Measurements from ENCODE around the gene PTCH2. TPM values are rescaled to one million over a fixed set of nuclear protein-coding genes. Genes with fewer than 3 reads are reported as not detected.

The PTCH2 gene
- total and polyA plus RNA-seq, 2 of the 13 experiments (the other 11 are each of a cell fraction or from before 2014, with no cell fraction given), result 0.60 to 1.5 TPM

GRCh38 chr1:44775078-44775929, 67.7 kb downstream of the PTCH2 start, which contains the start of gene RPS8 (continued):
- TF ChIP-seq ZNF407 (CRISPR knock-in tag; IDR thresholded peaks at IDR 0.05; ENCODE audit: not compliant biosample characterization), result peak; percentile 37
- TF ChIP-seq PHF20 (CRISPR knock-in tag; IDR thresholded peaks at IDR 0.05), result peak; percentile 91
- TF ChIP-seq SRSF1 (optimal IDR thresholded peaks at IDR 0.05; ENCODE audit: low read depth, low read length), result no peak
- TF ChIP-seq CREBL2 (CRISPR knock-in tag; IDR thresholded peaks at IDR 0.05; ENCODE audit: borderline replicate concordance), result no peak
- TF ChIP-seq E2F2 (CRISPR knock-in tag; IDR thresholded peaks at IDR 0.05; ENCODE audit: borderline replicate concordance), result peak; percentile 82; the same call in 1 of the 2 replicates
- TF ChIP-seq YEATS4 (CRISPR knock-in tag; IDR thresholded peaks at IDR 0.05; ENCODE audit: borderline replicate concordance), result peak; percentile 99
- TF ChIP-seq TERF1 (CRISPR knock-in tag; IDR thresholded peaks at IDR 0.05), result no peak
- no peak for TF ChIP-seq ZNF460 (CRISPR knock-in tag; IDR thresholded peaks at IDR 0.05; ENCODE audit: borderline replicate concordance)
- 0 out of 2 replicates have a peak, but pooled peaks have one; percentile 31 for TF ChIP-seq NR1H2 (CRISPR knock-in tag; IDR thresholded peaks at IDR 0.05; ENCODE audit: borderline replicate concordance, low read depth)
- no peak for TF ChIP-seq THAP8 (CRISPR knock-in tag; IDR thresholded peaks at IDR 0.05; ENCODE audit: borderline replicate concordance)

All from HepG2 (cell line).